Neural cell (in vitro differentiated cells): ENCODE data around the gene ZNF639. TPM values are rescaled to one million over a fixed set of nuclear protein-coding genes. Genes with fewer than 3 reads are reported as not detected.

Experiments used
- H2AFZ ChIP-seq: fragments of 200-600, 300-800 bp; sonication (generic), shearing (Covaris generic); 2 replicates; pipeline ENCODE4 v1.6.0; 2014; ENCODE audit warnings: low read depth, mild to moderate bottlenecking, antibody characterized with exemption, low read length, moderate library complexity
- H3F3A ChIP-seq: fragments of 200-600 bp; shearing (Covaris generic); 2 replicates; pipeline ENCODE4 v1.6.1; 2016; ENCODE audit warnings: mild to moderate bottlenecking, moderate library complexity, mixed read lengths, antibody characterized with exemption, low read length; ENCODE audit not compliant: insufficient read depth, poor library complexity, severe bottlenecking
- H3K27ac ChIP-seq: fragments of 200-600, 300-800 bp; sonication (generic), shearing (Covaris generic); 2 replicates; pipeline ENCODE4 v1.5.1; 2014; ENCODE audit warnings: mild to moderate bottlenecking, low read length, moderate library complexity
- H3K27me3 ChIP-seq: fragments of 300-800, 200-600 bp; sonication (generic), shearing (Covaris generic); 2 replicates; pipeline ENCODE4 v1.6.0; 2014; ENCODE audit warnings: mild to moderate bottlenecking, low read depth, low read length, moderate library complexity; ENCODE audit not compliant: insufficient read depth
- H3K36me3 ChIP-seq: fragments of 300-800, 200-600 bp; sonication (generic), shearing (Covaris generic); 2 replicates; pipeline ENCODE4 v1.5.1; 2014; ENCODE audit warnings: mild to moderate bottlenecking, antibody characterized with exemption, low read length, moderate library complexity; ENCODE audit not compliant: insufficient read depth
- H3K4me2 ChIP-seq: fragments of 300-800, 200-600 bp; sonication (generic), shearing (Covaris generic); 2 replicates; pipeline ENCODE4 v1.6.0; 2014; ENCODE audit warnings: mild to moderate bottlenecking, low read length
- H3K4me3 ChIP-seq: fragments of 300-800, 200-600 bp; sonication (generic), shearing (Covaris generic); 2 replicates; pipeline ENCODE4 v1.5.1; 2014; ENCODE audit warnings: mild to moderate bottlenecking, low read length, moderate library complexity
- H3K79me2 ChIP-seq: fragments of 200-600 bp; shearing (Covaris generic); replicated peaks from 2 replicates; pipeline ENCODE4 v1.6.0; 2014; ENCODE audit warnings: mild to moderate bottlenecking, low read length, moderate library complexity; ENCODE audit not compliant: insufficient read depth
- H3K9ac ChIP-seq: fragments of 300-800, 200-600 bp; sonication (generic), shearing (Covaris generic); 2 replicates; pipeline ENCODE4 v1.6.1; 2016; ENCODE audit warnings: mild to moderate bottlenecking, low read length, mixed read lengths
- H3K9me2 ChIP-seq: fragments of 200-600 bp; shearing (Covaris generic); 2 replicates; pipeline ENCODE4 v1.6.1; 2016; ENCODE audit warnings: mild to moderate bottlenecking, low read length, mixed read lengths; ENCODE audit not compliant: insufficient read depth
- H3K9me3 ChIP-seq: fragments of 200-600, 300-800 bp; sonication (generic), shearing (Covaris generic); 2 replicates; pipeline ENCODE4 v1.6.1; 2016; ENCODE audit warnings: mild to moderate bottlenecking, mixed run types, low read length, moderate library complexity, mixed read lengths
- H4K20me1 ChIP-seq: fragments of 200-600 bp; shearing (Covaris generic); 2 replicates; pipeline ENCODE4 v1.6.1; 2016; ENCODE audit warnings: mild to moderate bottlenecking, mixed run types; ENCODE audit not compliant: insufficient read depth
- EP300 ChIP-seq: fragments of 450-650 bp; conservative IDR thresholded peaks from 2 replicates; pipeline ENCODE4 v1.6.1; 2014; ENCODE audit warnings: antibody characterized with exemption, mild to moderate bottlenecking, moderate library complexity; ENCODE audit not compliant: poor library complexity, severe bottlenecking
- EZH2 ChIP-seq: fragments of 200-600, 300-800 bp; shearing (Covaris generic), sonication (generic); IDR thresholded peaks from 2 replicates; pipeline ENCODE4 v1.6.1; 2014; ENCODE audit warnings: antibody characterized with exemption, low read length, borderline replicate concordance, mild to moderate bottlenecking; ENCODE audit not compliant: insufficient read depth, poor library complexity, severe bottlenecking
- MXI1 ChIP-seq: fragments of 450-650 bp; conservative IDR thresholded peaks from 2 replicates; pipeline ENCODE4 v1.6.1; 2014; ENCODE audit warnings: antibody characterized with exemption, mild to moderate bottlenecking; ENCODE audit not compliant: poor library complexity, severe bottlenecking
- POLR2AphosphoS5 ChIP-seq: IDR thresholded peaks from 2 replicates; pipeline ENCODE4 v1.6.1; 2012
- RAD21 ChIP-seq: fragments of 450-650 bp; conservative IDR thresholded peaks from 2 replicates; pipeline ENCODE4 v1.6.1; 2014; ENCODE audit warnings: antibody characterized with exemption, mild to moderate bottlenecking, moderate library complexity
- SMC3 ChIP-seq: fragments of 450-650 bp; conservative IDR thresholded peaks from 2 replicates; pipeline ENCODE4 v1.6.1; 2014; ENCODE audit warnings: antibody characterized with exemption, mild to moderate bottlenecking, moderate library complexity; ENCODE audit not compliant: poor library complexity
- TAF1 ChIP-seq: IDR thresholded peaks from 2 replicates; pipeline ENCODE4 v1.6.1; 2012; ENCODE audit warnings: low read depth
- polyA plus RNA-seq: library from polyadenylated mRNA; depleted of rRNA; stranded (reverse); fragments of >200 nt; gene quantifications from 2 replicates; pipeline ENCODE4 v1.2.3, GENCODE V29; 2014
- TF ChIP-seq, protein P1 (sequence below): IDR thresholded peaks from 2 replicates; pipeline ENCODE4 v1.6.1; 2012; ENCODE audit warnings: borderline replicate concordance
- TF ChIP-seq, protein P2 (sequence below): fragments of 450-650 bp; IDR thresholded peaks from 2 replicates; pipeline ENCODE4 v1.5.1; 2014; ENCODE audit warnings: antibody characterized with exemption, mild to moderate bottlenecking, moderate library complexity; ENCODE audit not compliant: poor library complexity, severe bottlenecking

Gene ZNF639
- polyA plus RNA-seq, 1 donor from 2014 or later: 100 TPM

DNA sequence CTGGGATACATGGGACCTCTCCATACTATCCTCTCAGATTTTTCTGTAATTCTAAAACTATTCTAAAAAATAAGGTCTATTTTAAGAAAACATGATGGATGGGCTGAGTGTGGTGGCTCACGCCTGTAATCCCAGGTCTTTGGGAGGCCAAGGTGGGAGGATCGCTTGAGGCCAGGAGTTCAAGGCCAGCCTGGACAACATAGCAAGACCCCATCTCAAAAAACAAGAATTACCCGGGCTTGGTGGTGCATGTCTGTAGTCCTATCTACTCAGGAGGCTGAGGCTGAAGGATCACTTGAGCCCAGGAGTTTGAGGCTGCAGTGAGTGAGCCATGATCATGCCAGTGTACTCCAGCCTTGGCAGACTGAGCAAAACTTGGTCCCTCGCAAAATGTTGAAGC is 9.4 kb downstream of the ZNF639 start:
- Histone ChIP-seq H3K9me2 (no peaks in the 10 kb centered on the region), H3K4me2 (no peak overlapping the region), H3K27ac (no peak overlapping the region), H3K9me3 (no peaks in the 10 kb centered on the region), H3K4me3 (no peak overlapping the region), H3K36me3 (no peaks in the 10 kb centered on the region), H3K27me3 (no peaks in the 10 kb centered on the region), H3K9ac (no peak overlapping the region), H3F3A (no peaks in the 10 kb centered on the region), H3K79me2 (peaks cover 10% of the 10 kb centered on the region), H4K20me1 (no peaks in the 10 kb centered on the region), H2AFZ (no peak overlapping the region)
- TF ChIP-seq TAF1: no peak
- TF ChIP-seq RAD21: no peak
- TF ChIP-seq SMC3: no peak
- TF ChIP-seq, protein P1, sequence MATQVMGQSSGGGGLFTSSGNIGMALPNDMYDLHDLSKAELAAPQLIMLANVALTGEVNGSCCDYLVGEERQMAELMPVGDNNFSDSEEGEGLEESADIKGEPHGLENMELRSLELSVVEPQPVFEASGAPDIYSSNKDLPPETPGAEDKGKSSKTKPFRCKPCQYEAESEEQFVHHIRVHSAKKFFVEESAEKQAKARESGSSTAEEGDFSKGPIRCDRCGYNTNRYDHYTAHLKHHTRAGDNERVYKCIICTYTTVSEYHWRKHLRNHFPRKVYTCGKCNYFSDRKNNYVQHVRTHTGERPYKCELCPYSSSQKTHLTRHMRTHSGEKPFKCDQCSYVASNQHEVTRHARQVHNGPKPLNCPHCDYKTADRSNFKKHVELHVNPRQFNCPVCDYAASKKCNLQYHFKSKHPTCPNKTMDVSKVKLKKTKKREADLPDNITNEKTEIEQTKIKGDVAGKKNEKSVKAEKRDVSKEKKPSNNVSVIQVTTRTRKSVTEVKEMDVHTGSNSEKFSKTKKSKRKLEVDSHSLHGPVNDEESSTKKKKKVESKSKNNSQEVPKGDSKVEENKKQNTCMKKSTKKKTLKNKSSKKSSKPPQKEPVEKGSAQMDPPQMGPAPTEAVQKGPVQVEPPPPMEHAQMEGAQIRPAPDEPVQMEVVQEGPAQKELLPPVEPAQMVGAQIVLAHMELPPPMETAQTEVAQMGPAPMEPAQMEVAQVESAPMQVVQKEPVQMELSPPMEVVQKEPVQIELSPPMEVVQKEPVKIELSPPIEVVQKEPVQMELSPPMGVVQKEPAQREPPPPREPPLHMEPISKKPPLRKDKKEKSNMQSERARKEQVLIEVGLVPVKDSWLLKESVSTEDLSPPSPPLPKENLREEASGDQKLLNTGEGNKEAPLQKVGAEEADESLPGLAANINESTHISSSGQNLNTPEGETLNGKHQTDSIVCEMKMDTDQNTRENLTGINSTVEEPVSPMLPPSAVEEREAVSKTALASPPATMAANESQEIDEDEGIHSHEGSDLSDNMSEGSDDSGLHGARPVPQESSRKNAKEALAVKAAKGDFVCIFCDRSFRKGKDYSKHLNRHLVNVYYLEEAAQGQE: no peak
- no peak for TF ChIP-seq MXI1
- no peak for TF ChIP-seq EP300
- no peak for TF ChIP-seq EZH2
- TF ChIP-seq, protein P2, sequence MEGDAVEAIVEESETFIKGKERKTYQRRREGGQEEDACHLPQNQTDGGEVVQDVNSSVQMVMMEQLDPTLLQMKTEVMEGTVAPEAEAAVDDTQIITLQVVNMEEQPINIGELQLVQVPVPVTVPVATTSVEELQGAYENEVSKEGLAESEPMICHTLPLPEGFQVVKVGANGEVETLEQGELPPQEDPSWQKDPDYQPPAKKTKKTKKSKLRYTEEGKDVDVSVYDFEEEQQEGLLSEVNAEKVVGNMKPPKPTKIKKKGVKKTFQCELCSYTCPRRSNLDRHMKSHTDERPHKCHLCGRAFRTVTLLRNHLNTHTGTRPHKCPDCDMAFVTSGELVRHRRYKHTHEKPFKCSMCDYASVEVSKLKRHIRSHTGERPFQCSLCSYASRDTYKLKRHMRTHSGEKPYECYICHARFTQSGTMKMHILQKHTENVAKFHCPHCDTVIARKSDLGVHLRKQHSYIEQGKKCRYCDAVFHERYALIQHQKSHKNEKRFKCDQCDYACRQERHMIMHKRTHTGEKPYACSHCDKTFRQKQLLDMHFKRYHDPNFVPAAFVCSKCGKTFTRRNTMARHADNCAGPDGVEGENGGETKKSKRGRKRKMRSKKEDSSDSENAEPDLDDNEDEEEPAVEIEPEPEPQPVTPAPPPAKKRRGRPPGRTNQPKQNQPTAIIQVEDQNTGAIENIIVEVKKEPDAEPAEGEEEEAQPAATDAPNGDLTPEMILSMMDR: no peak
- no peak for TF ChIP-seq POLR2AphosphoS5

DNA sequence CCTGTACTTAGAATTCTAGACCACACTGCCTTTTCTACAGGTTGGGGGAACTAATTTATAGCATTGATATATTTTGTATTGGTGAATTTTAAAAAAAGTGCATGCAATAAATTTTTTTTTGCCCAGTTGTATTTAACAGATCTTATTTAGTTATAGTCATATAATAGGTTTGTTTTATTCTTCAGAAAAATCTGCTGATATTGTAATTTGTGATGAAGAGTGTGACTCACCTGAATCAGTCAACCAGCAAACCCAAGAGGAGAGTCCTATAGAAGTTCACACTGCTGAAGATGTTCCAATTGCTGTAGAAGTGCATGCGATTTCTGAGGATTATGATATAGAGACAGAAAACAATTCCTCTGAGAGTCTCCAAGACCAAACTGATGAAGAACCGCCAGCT is 10.3 kb downstream of the ZNF639 start:
- Histone ChIP-seq H3K27me3 (no peaks in the 10 kb centered on the region), H3F3A (no peaks in the 10 kb centered on the region), H3K4me3 (no peak overlapping the region), H3K9me3 (no peaks in the 10 kb centered on the region), H3K9me2 (no peaks in the 10 kb centered on the region), H3K27ac (no peak overlapping the region), H3K9ac (no peak overlapping the region), H4K20me1 (no peaks in the 10 kb centered on the region), H2AFZ (no peak overlapping the region), H3K79me2 (peaks cover 2% of the 10 kb centered on the region), H3K36me3 (no peaks in the 10 kb centered on the region), H3K4me2 (no peak overlapping the region)
- TF ChIP-seq, protein P2: no peak
- TF ChIP-seq TAF1 (no peak), RAD21 (no peak), EP300 (no peak), POLR2AphosphoS5 (no peak), SMC3 (no peak), MXI1 (no peak), EZH2 (no peak)
- TF ChIP-seq, protein P1: no peak
